Measurements from ENCODE around the gene NPTX2. TPM values are rescaled to one million over a fixed set of nuclear protein-coding genes. Genes with fewer than 3 reads are reported as not detected.

Gene NPTX2
- total RNA-seq, 4 donors from 2014 or later = 2.2 to 14.9 (median 7.1) TPM

DNA sequence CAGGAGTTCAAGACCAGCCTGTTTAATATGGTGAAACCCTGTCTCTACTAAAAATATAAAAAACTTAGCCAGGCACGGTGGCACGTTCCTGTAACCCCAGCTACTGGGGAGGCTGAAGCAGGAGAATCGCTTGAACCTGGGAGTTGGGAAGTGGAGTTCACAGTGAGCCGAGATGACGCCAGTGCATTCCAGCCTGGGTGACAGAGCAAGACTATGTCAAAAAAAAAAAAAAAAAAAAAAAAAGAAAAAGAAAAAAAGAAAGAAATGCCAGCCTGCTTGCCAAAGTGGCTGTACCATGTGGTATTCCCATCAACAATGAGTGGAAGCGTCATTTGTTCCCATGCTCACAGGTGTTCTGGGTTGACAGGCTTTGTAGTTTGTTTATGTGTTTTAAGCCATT, 43.3 kb upstream of the NPTX2 start:
- ATAC-seq (ENCODE audit: low FRiP score) = no peak
- TF ChIP-seq, protein P1, sequence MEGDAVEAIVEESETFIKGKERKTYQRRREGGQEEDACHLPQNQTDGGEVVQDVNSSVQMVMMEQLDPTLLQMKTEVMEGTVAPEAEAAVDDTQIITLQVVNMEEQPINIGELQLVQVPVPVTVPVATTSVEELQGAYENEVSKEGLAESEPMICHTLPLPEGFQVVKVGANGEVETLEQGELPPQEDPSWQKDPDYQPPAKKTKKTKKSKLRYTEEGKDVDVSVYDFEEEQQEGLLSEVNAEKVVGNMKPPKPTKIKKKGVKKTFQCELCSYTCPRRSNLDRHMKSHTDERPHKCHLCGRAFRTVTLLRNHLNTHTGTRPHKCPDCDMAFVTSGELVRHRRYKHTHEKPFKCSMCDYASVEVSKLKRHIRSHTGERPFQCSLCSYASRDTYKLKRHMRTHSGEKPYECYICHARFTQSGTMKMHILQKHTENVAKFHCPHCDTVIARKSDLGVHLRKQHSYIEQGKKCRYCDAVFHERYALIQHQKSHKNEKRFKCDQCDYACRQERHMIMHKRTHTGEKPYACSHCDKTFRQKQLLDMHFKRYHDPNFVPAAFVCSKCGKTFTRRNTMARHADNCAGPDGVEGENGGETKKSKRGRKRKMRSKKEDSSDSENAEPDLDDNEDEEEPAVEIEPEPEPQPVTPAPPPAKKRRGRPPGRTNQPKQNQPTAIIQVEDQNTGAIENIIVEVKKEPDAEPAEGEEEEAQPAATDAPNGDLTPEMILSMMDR (IDR thresholded peaks at IDR 0.05) = no peak
- no peak for DNase-seq (ENCODE audit: low spot score)

DNA sequence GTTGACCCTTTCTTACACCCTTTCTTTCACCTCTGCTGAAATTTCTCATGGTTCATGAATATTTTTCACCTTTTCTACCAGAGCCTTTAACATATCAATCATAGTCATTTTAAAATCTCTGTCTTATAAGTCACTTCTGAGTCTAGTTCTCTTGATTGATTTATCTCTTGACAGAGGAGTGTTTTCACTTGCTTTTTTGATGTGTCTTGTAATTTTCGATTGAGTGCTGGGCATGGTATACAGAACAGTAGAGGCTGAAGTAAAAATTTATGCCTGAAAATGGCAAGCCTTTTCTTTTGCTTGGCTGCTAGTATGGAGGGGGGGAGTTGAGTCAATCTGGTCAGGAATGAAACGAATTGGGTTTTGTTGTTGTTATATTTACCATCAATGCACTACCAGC, 41.2 kb upstream of the NPTX2 start:
- no peak for DNase-seq (ENCODE audit: low spot score)
- no peak for ATAC-seq (ENCODE audit: low FRiP score)
- TF ChIP-seq, protein P1 (IDR thresholded peaks at IDR 0.05) = no peak

DNA sequence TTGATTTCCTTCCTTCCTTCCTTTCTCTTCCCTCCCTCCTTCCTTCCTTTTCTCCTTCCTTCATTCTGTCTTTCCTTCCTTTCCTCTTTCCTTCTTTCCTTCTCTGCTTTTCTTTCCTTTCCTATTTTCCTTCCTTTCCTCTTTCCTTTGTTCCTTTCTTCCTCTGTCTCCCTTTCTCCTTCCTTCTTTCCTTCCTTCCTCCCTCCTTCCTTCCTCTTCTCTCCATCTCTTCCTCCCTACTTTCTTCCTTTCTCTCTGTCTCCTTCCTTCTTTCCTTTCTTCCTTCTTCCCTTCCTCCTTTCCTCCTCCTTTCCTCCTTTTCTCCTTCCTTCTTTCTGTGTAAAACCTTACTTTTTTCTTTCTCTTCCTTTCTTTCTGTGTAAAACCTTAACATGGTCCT, 32.3 kb upstream of the NPTX2 start:
- TF ChIP-seq, protein P1 (IDR thresholded peaks at IDR 0.05) = no peak
- no peak for DNase-seq (ENCODE audit: low spot score)
- ATAC-seq (ENCODE audit: low FRiP score) = no peak

DNA sequence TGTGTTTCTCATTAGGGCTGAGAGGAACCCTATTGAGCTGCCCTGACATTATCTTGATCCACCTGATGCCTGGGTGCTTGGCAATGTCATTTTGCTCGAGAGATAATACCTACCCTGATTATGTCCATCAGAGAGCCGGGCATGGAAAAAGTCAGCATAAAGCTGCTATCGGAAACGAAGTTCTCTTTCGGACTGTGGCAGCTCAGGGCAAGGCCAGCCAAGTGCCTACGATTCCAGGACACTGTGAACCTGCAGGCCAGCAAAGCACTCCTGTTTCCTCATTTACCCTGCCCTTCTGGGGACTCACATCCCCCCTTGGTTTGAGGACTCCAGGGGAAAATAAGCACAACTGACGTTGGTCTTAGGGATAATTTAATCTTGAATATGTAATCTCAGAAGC, 25.2 kb upstream of the NPTX2 start:
- DNase-seq (ENCODE audit: low spot score) (no peak), ATAC-seq (ENCODE audit: low FRiP score) (no peak)
- TF ChIP-seq, protein P1 (IDR thresholded peaks at IDR 0.05) = no peak

DNA sequence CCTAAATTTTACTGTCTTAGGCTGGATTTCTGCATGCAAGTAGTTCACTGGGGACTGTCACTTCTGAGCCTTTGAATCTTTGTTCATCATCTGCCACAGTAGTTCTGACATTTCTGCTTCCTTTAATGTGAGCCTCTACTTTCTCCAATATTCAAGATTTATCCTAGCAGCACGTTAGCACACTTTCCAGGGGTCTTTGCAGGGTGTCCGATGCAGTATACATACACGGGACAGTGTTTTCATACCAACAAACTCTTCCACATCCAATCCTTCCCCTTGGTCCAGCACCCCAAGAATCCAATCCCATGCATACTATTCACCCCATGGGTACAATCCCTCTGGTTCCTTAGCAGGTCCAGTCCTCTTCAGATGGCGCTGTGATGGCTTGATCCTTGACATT, 22.7 kb upstream of the NPTX2 start:
- ATAC-seq (ENCODE audit: low FRiP score) = no peak
- TF ChIP-seq, protein P1 (IDR thresholded peaks at IDR 0.05) = no peak

DNA sequence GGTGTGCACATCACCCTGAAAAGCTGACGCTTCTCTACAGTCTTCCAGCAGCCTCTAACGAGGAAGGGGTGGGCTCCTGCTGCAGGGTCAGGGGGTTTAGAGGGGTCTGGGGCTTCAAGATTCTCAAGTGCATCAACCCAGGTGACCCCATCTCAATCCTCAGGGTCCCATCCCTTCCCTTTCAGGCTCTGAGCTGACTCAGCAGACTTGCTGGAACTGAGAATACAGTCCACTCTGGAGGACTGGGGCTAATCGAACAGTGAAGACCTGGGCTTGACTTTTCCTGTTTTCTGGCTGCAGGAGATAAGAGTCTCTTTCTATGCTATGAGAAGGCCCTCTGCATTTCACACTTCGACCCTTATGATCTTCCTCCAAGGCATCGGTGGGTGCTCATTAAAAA, 22.3 kb upstream of the NPTX2 start:
- TF ChIP-seq, protein P1 (IDR thresholded peaks at IDR 0.05) = no peak
- ATAC-seq (ENCODE audit: low FRiP score) (no peak), DNase-seq (ENCODE audit: low spot score) (no peak)

More for the DNA sequence above, 22.7 kb upstream of the NPTX2 start:
- DNase-seq (ENCODE audit: low spot score) = no peak

DNA sequence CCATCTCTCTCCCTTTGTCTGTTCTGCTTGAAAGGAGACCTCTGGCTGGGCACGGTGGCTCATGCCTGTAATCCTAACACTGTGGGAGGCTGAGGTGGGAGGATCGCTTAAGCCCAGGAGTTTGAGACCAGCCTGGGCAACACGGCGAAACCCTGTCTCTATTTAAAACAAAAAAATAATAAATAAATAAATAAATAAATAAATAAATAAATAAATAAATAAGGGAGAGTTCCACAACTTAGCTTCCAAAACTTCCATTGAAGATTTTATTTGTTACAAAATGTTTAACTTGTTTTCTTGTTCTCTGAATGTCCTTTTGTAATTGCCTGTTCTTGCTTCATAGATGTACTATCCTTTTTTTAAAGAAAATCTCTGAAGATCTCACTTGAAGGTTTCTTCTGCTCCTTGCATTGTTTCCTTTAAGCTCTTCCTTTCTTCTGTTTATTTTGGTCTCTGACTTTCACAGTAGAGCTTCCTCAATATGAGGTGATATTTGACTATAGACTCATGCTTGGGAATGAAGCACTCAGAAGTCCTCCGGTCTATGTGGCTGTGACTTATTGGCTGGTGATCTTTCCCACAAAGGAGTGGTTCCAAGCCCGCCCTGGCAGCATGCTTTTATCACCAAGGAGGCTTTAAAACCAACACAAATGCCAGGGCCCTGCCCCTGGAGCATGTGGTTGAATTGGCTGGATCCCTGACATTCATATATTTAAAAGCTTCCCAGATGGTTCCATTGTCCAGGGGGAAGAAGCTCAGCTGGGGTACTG, 18.1 kb upstream of the NPTX2 start:
- TF ChIP-seq, protein P1 (IDR thresholded peaks at IDR 0.05) = no peak
- DNase-seq (ENCODE audit: low spot score) (no peak), ATAC-seq (ENCODE audit: low FRiP score) (no peak)
